ENCODE measurements around the gene MAPK1.

GRCh38 chr22:21850660-21851059 is 16.8 kb downstream of the MAPK1 start:
- TF ChIP-seq CTCF (conservative IDR thresholded peaks at IDR 0.05 in 1 of 2, IDR thresholded peaks at IDR 0.05 in 1 of 2; ENCODE audit: low read depth in 1 of 2, low read length in 2 of 2) = no peak
- TF ChIP-seq EZH2 (IDR thresholded peaks at IDR 0.05; ENCODE audit: low read length, missing control alignments) = no peak

Data from fibroblast of lung (primary cell).